ENCODE data around the gene CNTN6. TPM values are rescaled to one million over a fixed set of nuclear protein-coding genes. Genes with fewer than 3 reads are reported as not detected.

The CNTN6 gene
- total RNA-seq, 1 experiment from 2014 or later, result 1.9 TPM

DNA sequence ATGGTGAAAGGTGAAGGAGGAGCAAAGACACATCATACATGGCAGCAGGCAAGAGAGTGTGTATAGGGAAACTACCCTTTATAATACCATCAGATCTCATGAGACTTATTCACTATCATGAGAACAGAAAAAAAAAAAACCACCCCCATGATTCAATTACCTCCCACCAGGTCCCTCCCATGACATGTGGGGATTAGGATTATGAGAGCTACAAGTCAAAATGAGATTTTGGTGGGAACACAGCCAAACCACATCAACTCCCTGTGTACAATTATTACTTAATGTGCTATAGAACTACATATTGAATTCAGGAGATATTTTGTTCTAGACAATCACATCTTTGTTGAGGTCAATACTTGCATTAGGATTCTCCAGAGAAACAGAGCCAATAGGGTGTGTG is 313.4 kb downstream of the CNTN6 start:
- no peak for DNase-seq (ENCODE audit: low spot score)

GRCh38 chr3:1421577-1421976 is 328.8 kb downstream of the CNTN6 start:
- DNase-seq (ENCODE audit: low spot score), result no peak

- DNase-seq (ENCODE audit: low spot score), result no peak
These were observed 330.8 kb downstream of the CNTN6 start for GRCh38 chr3:1423566-1424089.

DNA sequence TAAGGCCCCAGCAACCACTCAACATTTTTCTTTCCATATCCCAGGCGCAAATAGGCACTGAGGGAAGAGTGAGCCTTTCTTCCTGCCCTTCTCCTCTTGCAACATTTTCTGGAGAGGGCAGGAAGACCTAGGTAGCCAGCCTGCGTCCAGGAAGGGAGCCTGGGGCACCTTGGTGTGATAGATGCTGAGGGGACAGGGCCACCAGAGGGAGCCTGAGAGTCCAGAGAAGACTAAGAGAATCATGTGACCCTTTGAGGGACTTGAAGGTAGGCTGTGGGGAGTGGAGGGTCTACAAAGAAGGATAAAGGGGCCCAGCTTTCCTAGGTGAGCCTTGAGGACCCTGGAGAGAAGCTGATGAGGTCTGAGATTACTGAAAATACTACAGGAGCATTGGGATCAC is 346.6 kb downstream of the CNTN6 start:
- peak; percentile 15 for DNase-seq (ENCODE audit: low spot score)

DNA sequence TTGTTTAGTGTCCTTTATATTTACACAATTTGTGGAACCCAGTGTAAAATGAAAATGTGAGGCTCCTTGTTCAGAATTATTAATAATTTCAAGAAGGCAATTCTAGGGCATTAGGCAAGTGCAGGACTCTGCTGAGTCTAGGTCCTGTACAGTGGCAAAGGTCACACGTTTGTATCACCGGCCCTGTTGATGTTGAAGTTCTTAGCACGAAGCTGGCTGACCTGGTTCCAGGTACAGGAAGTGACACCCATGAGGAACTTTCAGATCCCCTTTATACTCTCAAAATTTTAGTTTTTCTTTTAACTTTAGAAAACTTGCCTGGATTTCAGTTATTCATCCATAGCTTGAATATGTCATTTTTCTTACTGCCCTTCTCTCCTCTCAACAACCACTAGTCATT is 349.4 kb downstream of the CNTN6 start:
- DNase-seq (ENCODE audit: low spot score), result no peak

DNA sequence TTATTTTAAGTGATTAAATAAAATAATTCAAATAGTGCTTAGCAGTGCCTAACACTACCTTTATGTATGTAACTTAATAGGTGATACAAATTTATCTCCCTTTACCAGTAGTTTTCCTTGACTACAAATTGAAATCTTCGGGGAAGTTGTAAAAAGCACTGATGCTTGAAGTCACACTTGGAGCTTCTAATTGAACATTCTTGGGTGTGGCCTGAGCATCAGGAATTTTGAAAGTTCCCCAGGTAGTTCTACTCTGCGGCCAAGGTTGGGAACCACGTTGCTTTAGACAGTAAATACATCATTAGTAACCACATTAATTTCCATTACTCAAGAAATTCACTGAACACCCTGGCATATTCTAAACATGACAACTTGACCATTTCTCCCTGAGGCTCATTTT is 351.4 kb downstream of the CNTN6 start:
- no peak for DNase-seq (ENCODE audit: low spot score)

- DNase-seq (ENCODE audit: low spot score), result no peak
These were observed 353.7 kb downstream of the CNTN6 start for GRCh38 chr3:1446531-1446930.

GRCh38 chr3:1447452-1447851 is 354.6 kb downstream of the CNTN6 start:
- no peak for DNase-seq (ENCODE audit: low spot score)

- DNase-seq (ENCODE audit: low spot score), result no peak
These were observed 355.6 kb downstream of the CNTN6 start for GRCh38 chr3:1448443-1448842.
